ENCODE data around the gene SYPL1. TPM values are rescaled to one million over a fixed set of nuclear protein-coding genes. Genes with fewer than 3 reads are reported as not detected.

Gene SYPL1
- total RNA-seq, 1 experiment from 2014 or later: 39.2 TPM

GRCh38 chr7:106134241-106134640, 22.1 kb upstream of the SYPL1 start:
- Histone ChIP-seq H3K14ac (ENCODE audit: insufficient read depth, low read length) (no peak overlapping the region), H3K79me2 (ENCODE audit: insufficient read depth, low read length) (no peaks in the 10 kb centered on the region), H2BK120ac (ENCODE audit: low read depth, low read length, poor library complexity, severe bottlenecking) (no peak overlapping the region), H2AK5ac (ENCODE audit: insufficient read length, low read length) (no peak overlapping the region), H3K27ac (ENCODE audit: insufficient read length, low read depth, low read length) (no peak overlapping the region), H4K8ac (replicated peaks; ENCODE audit: insufficient read length, low read depth, low read length) (no peak overlapping the region), H3K4ac (ENCODE audit: low read depth, low read length) (no peak overlapping the region), H2AFZ (ENCODE audit: low read length) (no peak overlapping the region), H3K27me3 (ENCODE audit: insufficient read depth, low read length) (no peaks in the 10 kb centered on the region), H2BK20ac (ENCODE audit: low read depth, low read length, poor library complexity, severe bottlenecking) (no peak overlapping the region), H3K18ac (ENCODE audit: insufficient read length, low read depth, low read length) (no peak overlapping the region), H2BK12ac (ENCODE audit: insufficient read length, low read depth, low read length) (no peak overlapping the region), H3K9ac (ENCODE audit: extremely low read depth, insufficient read length, low read length) (no peak overlapping the region), H3K9me3 (ENCODE audit: control insufficient read depth, low read depth, low read length) (no peaks in the 10 kb centered on the region), H4K20me1 (ENCODE audit: control insufficient read depth, insufficient read depth, insufficient read length) (no peaks in the 10 kb centered on the region), H3K23me2 (ENCODE audit: insufficient read length, low read depth, low read length, poor library complexity, severe bottlenecking) (no peaks in the 10 kb centered on the region), H4K91ac (ENCODE audit: insufficient read length, low read depth, low read length) (no peak overlapping the region), H4K5ac (ENCODE audit: insufficient read length, low read depth, low read length) (no peak overlapping the region), H3T11ph (ENCODE audit: low read length) (no peak overlapping the region), H3K23ac (ENCODE audit: insufficient read length, low read depth, low read length) (no peak overlapping the region), H3K79me1 (ENCODE audit: insufficient read depth, low read depth, low read length, poor library complexity, severe bottlenecking) (no peaks in the 10 kb centered on the region), H3K4me1 (ENCODE audit: insufficient read depth, low read length) (no peaks in the 10 kb centered on the region; the same call in 1 of the 2 replicates), H3K56ac (ENCODE audit: insufficient read length, low read depth, low read length) (no peak overlapping the region), H3K4me2 (ENCODE audit: insufficient read depth, insufficient read length, low read length) (no peak overlapping the region), H2BK5ac (ENCODE audit: insufficient read length, low read length) (no peak overlapping the region), H2BK15ac (ENCODE audit: low read depth, low read length) (no peak overlapping the region)
- Mint-ChIP-seq H3K9me3 (no peaks in the 10 kb centered on the region; a peak in 1 of 5 replicates), H3K27me3 (ENCODE audit: low read depth) (peaks cover 4% of the 10 kb centered on the region; the same call in 1 of the 2 replicates), H3K36me3 (ENCODE audit: insufficient read depth in 1 of 3, low read depth in 3 of 3) (no peaks in the 10 kb centered on the region; a peak in 1 of 7 replicates), H3K27ac (no peak overlapping the region), H3K4me3 (no peak overlapping the region), H3K4me1 (peaks cover 10 to 15% of the 10 kb centered on the region in 2 experiments)
- TF ChIP-seq CTCF (conservative IDR thresholded peaks at IDR 0.05): no peak
- WGBS (ENCODE audit: extremely low coverage, insufficient read length, low lambda C conversion rate): no CpG with 5 or more reads among the region's 3 CpGs
- no peak for DNase-seq

All from H9 (cell line).